SK-N-SH (cell line): ENCODE measurements around the gene TIMM8B.

Source experiments
- ELF1 ChIP-seq: IDR thresholded peaks from 2 replicates; pipeline ENCODE4 v1.4.0; 2012
- EZH2phosphoT487 ChIP-seq: fragments of 200-600 bp; sonication (generic); IDR thresholded peaks from 2 replicates; pipeline ENCODE4 v1.6.1; 2017; ENCODE audit warnings: low read depth, mixed run types, mild to moderate bottlenecking, antibody characterized with exemption, moderate library complexity, borderline replicate concordance
- FOSL2 ChIP-seq: IDR thresholded peaks from 2 replicates; pipeline ENCODE4 v1.4.0; 2012; ENCODE audit warnings: low read depth, mild to moderate bottlenecking, moderate library complexity, borderline replicate concordance
- POLR2AphosphoS5 ChIP-seq: IDR thresholded peaks from 2 replicates; pipeline ENCODE4 v1.6.1; 2012; ENCODE audit warnings: low read depth, low read length
- RAD21 ChIP-seq: IDR thresholded peaks from 2 replicates; pipeline ENCODE4 v1.6.1; 2012; ENCODE audit warnings: mild to moderate bottlenecking, low read length
- TF ChIP-seq, protein P1 (sequence below): fragments of 200-600 bp; sonication (generic); IDR thresholded peaks from 2 replicates; pipeline ENCODE4 v1.6.1; 2017; ENCODE audit warnings: antibody characterized with exemption, mild to moderate bottlenecking, moderate library complexity

DNA sequence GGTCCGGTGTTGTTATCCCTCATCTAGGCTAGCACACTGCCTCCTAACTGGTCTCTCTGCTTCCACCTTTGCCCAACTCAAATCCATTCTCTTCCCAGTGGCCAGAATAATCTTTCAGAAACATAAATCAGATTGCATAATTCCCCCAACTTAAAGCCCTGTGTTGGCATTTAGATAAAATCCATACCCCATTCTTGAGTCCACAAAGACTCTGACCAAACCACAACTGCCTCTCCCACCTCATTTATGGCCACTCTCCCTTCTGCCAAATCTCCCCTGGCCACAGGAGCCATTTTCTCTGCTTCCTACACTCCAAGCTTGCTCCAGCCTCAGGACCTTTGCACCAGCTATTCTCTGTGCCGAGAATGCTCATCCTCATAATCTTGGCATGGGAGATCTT, 40.5 kb upstream of the TIMM8B start:
- TF ChIP-seq, protein P1, sequence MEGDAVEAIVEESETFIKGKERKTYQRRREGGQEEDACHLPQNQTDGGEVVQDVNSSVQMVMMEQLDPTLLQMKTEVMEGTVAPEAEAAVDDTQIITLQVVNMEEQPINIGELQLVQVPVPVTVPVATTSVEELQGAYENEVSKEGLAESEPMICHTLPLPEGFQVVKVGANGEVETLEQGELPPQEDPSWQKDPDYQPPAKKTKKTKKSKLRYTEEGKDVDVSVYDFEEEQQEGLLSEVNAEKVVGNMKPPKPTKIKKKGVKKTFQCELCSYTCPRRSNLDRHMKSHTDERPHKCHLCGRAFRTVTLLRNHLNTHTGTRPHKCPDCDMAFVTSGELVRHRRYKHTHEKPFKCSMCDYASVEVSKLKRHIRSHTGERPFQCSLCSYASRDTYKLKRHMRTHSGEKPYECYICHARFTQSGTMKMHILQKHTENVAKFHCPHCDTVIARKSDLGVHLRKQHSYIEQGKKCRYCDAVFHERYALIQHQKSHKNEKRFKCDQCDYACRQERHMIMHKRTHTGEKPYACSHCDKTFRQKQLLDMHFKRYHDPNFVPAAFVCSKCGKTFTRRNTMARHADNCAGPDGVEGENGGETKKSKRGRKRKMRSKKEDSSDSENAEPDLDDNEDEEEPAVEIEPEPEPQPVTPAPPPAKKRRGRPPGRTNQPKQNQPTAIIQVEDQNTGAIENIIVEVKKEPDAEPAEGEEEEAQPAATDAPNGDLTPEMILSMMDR = no peak
- TF ChIP-seq RAD21 (no peak), POLR2AphosphoS5 (no peak), ELF1 (no peak), FOSL2 (no peak), EZH2phosphoT487 (no peak)
